HEK293 (cell line): ENCODE data around the gene KIF3B.

Experiments
- CTCF ChIA-PET: fragments of 350-600 bp; formaldehyde crosslinking; extraction: SDS; loops from one replicate; lab custom pipeline; 2021; ENCODE audit warnings: antibody characterized with exemption; lab: Yijun Ruan, JAX
- POLR2A ChIA-PET: fragments of 300-600 bp; formaldehyde crosslinking; extraction: SDS; loops from one replicate; lab custom pipeline; 2020; ENCODE audit warnings: antibody characterized with exemption, inconsistent platforms; lab: Yijun Ruan, JAX
- H3K27ac ChIP-seq: fragments of 200-500 bp; sonication (Bioruptor generic); 2 replicates; pipeline ENCODE4 v1.5.1; 2014; ENCODE audit warnings: low read depth, low read length, control low read depth, inconsistent platforms; ENCODE audit errors: extremely low read depth
- H3K36me3 ChIP-seq, 2 experiments: fragments of 200-500 bp in 1 of 2; sonication (Bioruptor generic) in 1 of 2; 1 replicate in 1 of 2; 2 replicates in 1 of 2; pipeline ENCODE4 v1.5.1; 2014 to 2017; ENCODE audit warnings: inconsistent platforms in 2 of 2, low read length in 2 of 2; ENCODE audit not compliant: control insufficient read depth in 2 of 2, insufficient read depth in 1 of 2
- H3K4me1 ChIP-seq: fragments of 200-500 bp; sonication (Bioruptor generic); 2 replicates; pipeline ENCODE4 v1.5.1; 2014; ENCODE audit warnings: mild to moderate bottlenecking, low read length, inconsistent platforms; ENCODE audit not compliant: control insufficient read depth, insufficient read depth
- H3K4me3 ChIP-seq: 2 replicates; pipeline ENCODE4 v1.5.1; 2011; ENCODE audit warnings: low read depth, mild to moderate bottlenecking, control low read depth, low read length, moderate library complexity
- H3K9me3 ChIP-seq: fragments of 200-500 bp; sonication (Bioruptor generic); 2 replicates; pipeline ENCODE4 v1.5.1; 2014; ENCODE audit warnings: low read depth, low read length, inconsistent platforms; ENCODE audit not compliant: control insufficient read depth, insufficient read depth
- GLIS1 ChIP-seq: fragments of 450-650 bp; formaldehyde crosslinking; IDR thresholded peaks from 2 replicates; pipeline ENCODE4 v1.5.1; 2016; ENCODE audit warnings: missing biosample characterization, missing genetic modification characterization
- KLF17 ChIP-seq: fragments of 450-650 bp; formaldehyde crosslinking; IDR thresholded peaks from 2 replicates; pipeline ENCODE4 v1.5.1; 2016; ENCODE audit warnings: missing biosample characterization, missing genetic modification characterization
- KLF8 ChIP-seq: fragments of 450-650 bp; formaldehyde crosslinking; IDR thresholded peaks from 2 replicates; pipeline ENCODE4 v1.5.1; 2016; ENCODE audit warnings: missing biosample characterization, missing genetic modification characterization
- KLF9 ChIP-seq: fragments of 450-650 bp; formaldehyde crosslinking; IDR thresholded peaks from 2 replicates; pipeline ENCODE4 v1.5.1; 2016; ENCODE audit warnings: missing biosample characterization, missing genetic modification characterization, low read depth
- OVOL3 ChIP-seq: fragments of 450-650 bp; formaldehyde crosslinking; IDR thresholded peaks from 2 replicates; pipeline ENCODE4 v1.5.1; 2016; ENCODE audit warnings: missing biosample characterization, missing genetic modification characterization
- PRDM6 ChIP-seq: fragments of 450-650 bp; formaldehyde crosslinking; IDR thresholded peaks from 2 replicates; pipeline ENCODE4 v1.5.1; 2017; ENCODE audit warnings: missing biosample characterization, missing genetic modification characterization
- SALL2 ChIP-seq: fragments of 450-650 bp; formaldehyde crosslinking; IDR thresholded peaks from 2 replicates; pipeline ENCODE4 v1.5.0; 2017; ENCODE audit warnings: missing biosample characterization, mild to moderate bottlenecking, missing genetic modification characterization, borderline replicate concordance
- SP2 ChIP-seq: fragments of 450-650 bp; formaldehyde crosslinking; IDR thresholded peaks from 2 replicates; pipeline ENCODE4 v1.5.1; 2016; ENCODE audit warnings: missing biosample characterization, missing genetic modification characterization
- SP3 ChIP-seq: fragments of 450-650 bp; formaldehyde crosslinking; IDR thresholded peaks from 2 replicates; pipeline ENCODE4 v1.5.1; 2016; ENCODE audit warnings: missing biosample characterization, missing genetic modification characterization
- ZBTB17 ChIP-seq: fragments of 450-650 bp; formaldehyde crosslinking; IDR thresholded peaks from 2 replicates; pipeline ENCODE4 v1.5.1; 2016; ENCODE audit warnings: missing biosample characterization, missing genetic modification characterization
- ZBTB48 ChIP-seq: fragments of 450-650 bp; formaldehyde crosslinking; IDR thresholded peaks from 2 replicates; pipeline ENCODE4 v1.5.1; 2016; ENCODE audit warnings: missing biosample characterization, missing genetic modification characterization
- ZNF132 ChIP-seq: fragments of 450-650 bp; formaldehyde crosslinking; IDR thresholded peaks from 2 replicates; pipeline ENCODE4 v1.5.1; 2017; ENCODE audit warnings: missing biosample characterization, missing genetic modification characterization, borderline replicate concordance
- ZNF19 ChIP-seq: fragments of 450-650 bp; formaldehyde crosslinking; IDR thresholded peaks from 2 replicates; pipeline ENCODE4; 2016; ENCODE audit warnings: missing biosample characterization, missing genetic modification characterization, low read depth
- ZNF202 ChIP-seq: fragments of 450-650 bp; formaldehyde crosslinking; IDR thresholded peaks from 2 replicates; pipeline ENCODE4 v1.5.1; 2016; ENCODE audit warnings: missing biosample characterization, missing genetic modification characterization, borderline replicate concordance
- ZNF26 ChIP-seq: fragments of 450-650 bp; formaldehyde crosslinking; IDR thresholded peaks from 2 replicates; pipeline ENCODE4 v1.5.1; 2016; ENCODE audit warnings: missing biosample characterization, missing genetic modification characterization
- ZNF274 ChIP-seq, 2 experiments: fragments of 200-500 bp in 1 of 2; fragments of 450-650 bp in 1 of 2; sonication (Bioruptor generic) in 1 of 2; formaldehyde crosslinking in 1 of 2; IDR thresholded peaks; 2 replicates each; pipeline versions ENCODE4 v1.5.1 to v1.6.1; 2014 to 2016; ENCODE audit warnings: borderline replicate concordance in 1 of 2, inconsistent platforms in 1 of 2, low read length in 1 of 2, missing biosample characterization in 1 of 2, missing genetic modification characterization in 1 of 2
- ZNF341 ChIP-seq: fragments of 450-650 bp; formaldehyde crosslinking; IDR thresholded peaks from 2 replicates; pipeline ENCODE4; 2016; ENCODE audit warnings: low read depth, missing biosample characterization, missing genetic modification characterization
- ZNF558 ChIP-seq: fragments of 450-650 bp; formaldehyde crosslinking; IDR thresholded peaks from 2 replicates; pipeline ENCODE4 v1.5.1; 2016; ENCODE audit warnings: missing biosample characterization, missing genetic modification characterization
- ZNF677 ChIP-seq: fragments of 450-650 bp; IDR thresholded peaks from 2 replicates; pipeline ENCODE4 v1.5.0; 2018; ENCODE audit warnings: missing biosample characterization, mild to moderate bottlenecking, missing genetic modification characterization, moderate library complexity
- ZNF792 ChIP-seq: fragments of 450-650 bp; formaldehyde crosslinking; IDR thresholded peaks from 2 replicates; pipeline ENCODE4 v1.5.1; 2016; ENCODE audit warnings: missing biosample characterization, missing genetic modification characterization
- ZNF843 ChIP-seq: fragments of 450-650 bp; formaldehyde crosslinking; IDR thresholded peaks from 2 replicates; pipeline ENCODE4 v1.5.1; 2016; ENCODE audit warnings: missing biosample characterization, missing genetic modification characterization
- TF ChIP-seq, protein P1 (sequence below): fragments of 450-650 bp; formaldehyde crosslinking; IDR thresholded peaks from 2 replicates; pipeline ENCODE4 v1.5.1; 2016; ENCODE audit warnings: missing biosample characterization, missing genetic modification characterization
- TF ChIP-seq, protein P2 (sequence below): fragments of 450-650 bp; formaldehyde crosslinking; IDR thresholded peaks from 2 replicates; pipeline ENCODE4 v1.5.1; 2016; ENCODE audit warnings: missing biosample characterization, missing genetic modification characterization
- TF ChIP-seq, protein P3 (sequence below): fragments of 450-650 bp; formaldehyde crosslinking; IDR thresholded peaks from 2 replicates; pipeline ENCODE4 v1.5.1; 2016; ENCODE audit warnings: missing biosample characterization, missing genetic modification characterization

Gene KIF3B

GRCh38 chr20:32277361-32278198 is at the start of gene KIF3B:
KIF3B (plus strand) TSS chr20:32277651; CDS start chr20:32309778, 32,127 bp downstream.
- POLR2A ChIA-PET, result no interaction called here
- CTCF ChIA-PET, result interaction anchor here (0.5 to 0.6 kb wide), 2 partner anchors 37 to 169 kb away, joined by 3 to 6 read pairs; no protein-coding TSS in a partner anchor
- Histone ChIP-seq H3K36me3 (peaks cover 0 to 5% of the 10 kb centered on the region in 2 experiments; a peak in 2 of 3 replicates), H3K4me1 (no peaks in the 10 kb centered on the region), H3K27ac (peak within 1 kb of the TSS; percentile 50; the same call in 1 of the 2 replicates), H3K4me3 (peak within 1 kb of the TSS; percentile 92), H3K9me3 (no peaks in the 10 kb centered on the region)
- TF ChIP-seq ZNF677 (tag by site-specific recombination) (no peak), SP2 (peak; percentile 86), ZBTB48 (tag by site-specific recombination) (no peak), KLF17 (tag by site-specific recombination) (peak; percentile 76; the same call in 1 of the 2 replicates), ZNF26 (tag by site-specific recombination) (no peak), ZNF843 (tag by site-specific recombination) (0 out of 2 replicates have a peak, but pooled peaks have one; percentile 24), ZNF341 (tag by site-specific recombination) (peak; percentile 63), GLIS1 (peak; percentile 45), PRDM6 (tag by site-specific recombination) (no peak), ZNF132 (tag by site-specific recombination) (no peak), KLF9 (peak; percentile 48; the same call in 1 of the 2 replicates), SP3 (tag by site-specific recombination) (peak; percentile 56; the same call in 1 of the 2 replicates), ZNF792 (no peak), ZNF558 (tag by site-specific recombination) (no peak), OVOL3 (no peak), ZNF202 (tag by site-specific recombination) (no peak), KLF8 (tag by site-specific recombination) (peak; percentile 84), ZNF274 (IDR thresholded peaks at IDR 0.05; ENCODE audit: low read length) (no peak), ZNF274 (tag by site-specific recombination; IDR thresholded peaks at IDR 0.05; ENCODE audit: borderline replicate concordance) (no peak), ZBTB17 (tag by site-specific recombination) (peak; percentile 47; the same call in 1 of the 2 replicates), SALL2 (tag by site-specific recombination) (no peak), ZNF19 (no peak)
- TF ChIP-seq, protein P1, sequence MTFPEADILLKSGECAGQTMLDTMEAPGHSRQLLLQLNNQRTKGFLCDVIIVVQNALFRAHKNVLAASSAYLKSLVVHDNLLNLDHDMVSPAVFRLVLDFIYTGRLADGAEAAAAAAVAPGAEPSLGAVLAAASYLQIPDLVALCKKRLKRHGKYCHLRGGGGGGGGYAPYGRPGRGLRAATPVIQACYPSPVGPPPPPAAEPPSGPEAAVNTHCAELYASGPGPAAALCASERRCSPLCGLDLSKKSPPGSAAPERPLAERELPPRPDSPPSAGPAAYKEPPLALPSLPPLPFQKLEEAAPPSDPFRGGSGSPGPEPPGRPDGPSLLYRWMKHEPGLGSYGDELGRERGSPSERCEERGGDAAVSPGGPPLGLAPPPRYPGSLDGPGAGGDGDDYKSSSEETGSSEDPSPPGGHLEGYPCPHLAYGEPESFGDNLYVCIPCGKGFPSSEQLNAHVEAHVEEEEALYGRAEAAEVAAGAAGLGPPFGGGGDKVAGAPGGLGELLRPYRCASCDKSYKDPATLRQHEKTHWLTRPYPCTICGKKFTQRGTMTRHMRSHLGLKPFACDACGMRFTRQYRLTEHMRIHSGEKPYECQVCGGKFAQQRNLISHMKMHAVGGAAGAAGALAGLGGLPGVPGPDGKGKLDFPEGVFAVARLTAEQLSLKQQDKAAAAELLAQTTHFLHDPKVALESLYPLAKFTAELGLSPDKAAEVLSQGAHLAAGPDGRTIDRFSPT (tag by site-specific recombination), result no peak
- TF ChIP-seq, protein P2, sequence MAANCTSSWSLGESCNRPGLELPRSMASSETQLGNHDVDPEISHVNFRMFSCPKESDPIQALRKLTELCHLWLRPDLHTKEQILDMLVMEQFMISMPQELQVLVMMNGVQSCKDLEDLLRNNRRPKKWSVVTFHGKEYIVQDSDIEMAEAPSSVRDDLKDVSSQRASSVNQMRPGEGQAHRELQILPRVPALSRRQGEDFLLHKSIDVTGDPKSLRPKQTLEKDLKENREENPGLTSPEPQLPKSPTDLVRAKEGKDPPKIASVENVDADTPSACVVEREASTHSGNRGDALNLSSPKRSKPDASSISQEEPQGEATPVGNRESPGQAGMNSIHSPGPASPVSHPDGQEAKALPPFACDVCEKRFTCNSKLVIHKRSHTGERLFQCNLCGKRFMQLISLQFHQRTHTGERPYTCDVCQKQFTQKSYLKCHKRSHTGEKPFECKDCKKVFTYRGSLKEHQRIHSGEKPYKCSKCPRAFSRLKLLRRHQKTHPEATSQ (tag by site-specific recombination), result no peak
- TF ChIP-seq, protein P3, sequence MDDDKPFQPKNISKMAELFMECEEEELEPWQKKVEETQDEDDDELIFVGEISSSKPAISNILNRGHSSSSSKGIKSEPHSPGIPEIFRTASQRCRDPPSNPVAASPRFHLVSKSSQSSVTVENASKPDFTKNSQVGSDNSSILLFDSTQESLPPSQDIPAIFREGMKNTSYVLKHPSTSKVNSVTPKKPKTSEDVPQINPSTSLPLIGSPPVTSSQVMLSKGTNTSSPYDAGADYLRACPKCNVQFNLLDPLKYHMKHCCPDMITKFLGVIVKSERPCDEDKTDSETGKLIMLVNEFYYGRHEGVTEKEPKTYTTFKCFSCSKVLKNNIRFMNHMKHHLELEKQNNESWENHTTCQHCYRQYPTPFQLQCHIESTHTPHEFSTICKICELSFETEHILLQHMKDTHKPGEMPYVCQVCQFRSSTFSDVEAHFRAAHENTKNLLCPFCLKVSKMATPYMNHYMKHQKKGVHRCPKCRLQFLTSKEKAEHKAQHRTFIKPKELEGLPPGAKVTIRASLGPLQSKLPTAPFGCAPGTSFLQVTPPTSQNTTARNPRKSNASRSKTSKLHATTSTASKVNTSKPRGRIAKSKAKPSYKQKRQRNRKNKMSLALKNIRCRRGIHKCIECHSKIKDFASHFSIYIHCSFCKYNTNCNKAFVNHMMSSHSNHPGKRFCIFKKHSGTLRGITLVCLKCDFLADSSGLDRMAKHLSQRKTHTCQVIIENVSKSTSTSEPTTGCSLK (tag by site-specific recombination), result no peak
